GM18909 (cell line): ENCODE measurements around the gene LRRC1.

Experiments used
- ATAC-seq: cut with Tn5 transposase; IDR thresholded peaks from one replicate; pipeline ENCODE4 v1.9.1; 2021; ENCODE audit warnings: mild to moderate bottlenecking; ENCODE audit not compliant: unreplicated experiment, poor library complexity

The LRRC1 gene

GRCh38 chr6:53943395-53943794 lies 148.6 kb downstream of the LRRC1 start:
- ATAC-seq = no peak

GRCh38 chr6:53944091-53944490 lies 149.3 kb downstream of the LRRC1 start:
- no peak for ATAC-seq

- no peak for ATAC-seq
These were observed 149.7 kb downstream of the LRRC1 start for GRCh38 chr6:53944543-53944942.

GRCh38 chr6:53945765-53946407 lies 151.1 kb downstream of the LRRC1 start:
- ATAC-seq = no peak

GRCh38 chr6:53947780-53948179 lies 153.0 kb downstream of the LRRC1 start:
- no peak for ATAC-seq

GRCh38 chr6:53951383-53951782 lies 156.6 kb downstream of the LRRC1 start:
- ATAC-seq = no peak

- ATAC-seq = peak; percentile 94
These were observed 161.4 kb downstream of the LRRC1 start for GRCh38 chr6:53956068-53956711.

- no peak for ATAC-seq
These were observed 162.0 kb downstream of the LRRC1 start for GRCh38 chr6:53956804-53957203.

GRCh38 chr6:53959717-53960116 lies 164.9 kb downstream of the LRRC1 start:
- no peak for ATAC-seq

GRCh38 chr6:53960311-53960710 lies 165.5 kb downstream of the LRRC1 start:
- no peak for ATAC-seq

GRCh38 chr6:53961679-53962370 lies 167.0 kb downstream of the LRRC1 start:
- ATAC-seq = no peak

- ATAC-seq = no peak
These were observed 167.8 kb downstream of the LRRC1 start for GRCh38 chr6:53962646-53963045.

GRCh38 chr6:53967415-53967814 lies 172.6 kb downstream of the LRRC1 start:
- ATAC-seq = no peak
